GM21723 (cell line): Measurements from ENCODE around the gene GPER1.
A peak's percentile ranks its signal among the peaks of the same experiment; 100 is the strongest.
"Not testable (repeated sequence)": the region's sequence is repeated elsewhere in the genome, so short reads cannot be mapped to it uniquely, and the experiment has no call there.

ENCODE experiments used
- ATAC-seq: cut with Tn5 transposase; IDR thresholded peaks from one replicate; pipeline ENCODE4 v1.9.1; 2021; ENCODE audit warnings: mild to moderate bottlenecking, moderate library complexity; ENCODE audit not compliant: unreplicated experiment

Gene GPER1

GRCh38 chr7:1101563-1102431, 13.9 kb downstream of the GPER1 start:
- ATAC-seq: no peak

DNA sequence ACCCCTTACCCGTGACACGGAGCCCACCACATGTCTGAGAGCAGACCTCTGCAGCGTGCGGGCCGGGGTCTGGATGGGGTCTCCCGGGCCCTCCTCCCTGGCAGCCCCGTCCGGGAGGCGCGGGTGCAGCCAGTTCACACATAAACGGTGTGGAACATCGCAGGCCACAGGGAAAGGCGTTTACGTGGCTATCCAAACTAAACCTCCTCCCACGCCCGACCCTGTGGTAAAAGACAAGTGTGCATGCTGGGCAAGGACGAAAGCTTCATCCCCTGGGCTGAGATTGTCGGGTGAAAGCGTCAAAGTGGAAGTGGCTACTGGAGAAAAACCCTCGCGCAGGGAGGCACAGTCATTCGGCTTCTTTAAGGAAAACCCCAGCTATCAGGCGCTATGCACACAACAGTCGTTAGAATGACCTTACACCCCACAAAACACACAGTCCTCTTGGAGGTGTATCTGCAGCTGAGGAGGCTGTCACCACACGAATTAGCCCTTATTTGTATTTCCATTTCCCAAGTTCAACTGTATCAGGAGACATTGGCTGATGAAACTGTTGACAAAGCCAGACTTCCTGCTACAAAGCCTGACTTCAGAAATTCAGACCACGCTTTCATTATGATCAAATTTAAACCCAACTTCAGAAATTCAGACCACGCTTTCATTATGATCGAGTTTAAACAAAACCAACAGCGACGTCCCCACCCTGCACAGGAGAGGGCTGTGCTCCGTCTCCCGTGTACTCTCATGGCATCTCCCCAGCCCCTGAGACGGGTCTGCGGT, 15.3 kb downstream of the GPER1 start:
- peak; percentile 47 for ATAC-seq

- ATAC-seq: no peak
Measured at GRCh38 chr7:1103789-1104515, 16.0 kb downstream of the GPER1 start.

DNA sequence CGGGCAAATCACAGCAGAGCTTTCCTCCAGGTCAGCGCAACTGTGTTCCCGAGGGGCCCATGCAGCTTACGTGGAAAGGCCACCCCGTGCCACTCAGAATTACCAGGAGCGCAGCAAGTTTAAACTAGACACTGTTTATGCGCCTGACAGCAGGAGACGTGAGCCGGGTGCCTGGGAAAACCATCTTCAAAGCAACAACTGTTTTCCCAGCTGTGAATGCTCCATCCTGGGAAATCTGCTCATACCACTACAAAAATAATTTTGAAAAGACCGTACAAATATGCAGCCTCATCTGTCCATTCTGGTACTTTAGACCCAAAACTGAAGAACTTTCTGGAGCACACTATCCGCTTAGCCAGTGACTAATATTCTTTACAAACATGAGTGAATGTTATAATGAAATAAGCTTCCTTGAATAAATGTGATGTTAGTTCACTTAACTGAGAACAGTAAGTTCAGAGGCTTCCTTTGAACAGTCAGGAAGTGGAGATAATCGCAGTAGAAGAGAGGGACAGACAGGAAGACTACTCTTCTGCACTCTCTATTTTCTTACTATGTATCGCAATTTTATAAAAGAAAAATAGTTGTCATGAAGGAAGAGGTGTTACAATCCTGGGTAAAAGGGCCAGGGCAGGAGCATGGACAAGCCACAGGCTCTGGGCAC, 16.7 kb downstream of the GPER1 start:
- no peak for ATAC-seq

DNA sequence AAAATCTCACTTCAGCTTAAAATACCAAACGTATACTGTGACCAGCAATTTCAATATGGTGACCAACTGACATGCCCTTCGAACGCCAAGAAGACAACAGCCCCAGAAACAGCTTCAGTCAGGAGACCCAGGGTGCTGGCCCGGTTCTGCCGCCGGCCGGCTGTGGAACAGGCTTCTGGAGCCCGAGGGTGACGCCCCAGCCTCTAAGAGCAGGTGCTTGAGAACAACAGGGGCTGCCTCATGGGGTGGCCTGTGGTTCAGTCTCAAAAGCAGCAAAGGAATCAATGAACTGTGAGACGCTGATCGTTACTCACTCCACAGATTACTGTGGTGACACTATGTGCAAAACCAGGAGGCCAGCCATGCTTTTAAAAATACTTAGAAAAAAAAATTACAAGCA, 17.3 kb downstream of the GPER1 start:
- peak; percentile 47 for ATAC-seq

- ATAC-seq: no peak
Measured at GRCh38 chr7:1106063-1106792, 18.3 kb downstream of the GPER1 start.

DNA sequence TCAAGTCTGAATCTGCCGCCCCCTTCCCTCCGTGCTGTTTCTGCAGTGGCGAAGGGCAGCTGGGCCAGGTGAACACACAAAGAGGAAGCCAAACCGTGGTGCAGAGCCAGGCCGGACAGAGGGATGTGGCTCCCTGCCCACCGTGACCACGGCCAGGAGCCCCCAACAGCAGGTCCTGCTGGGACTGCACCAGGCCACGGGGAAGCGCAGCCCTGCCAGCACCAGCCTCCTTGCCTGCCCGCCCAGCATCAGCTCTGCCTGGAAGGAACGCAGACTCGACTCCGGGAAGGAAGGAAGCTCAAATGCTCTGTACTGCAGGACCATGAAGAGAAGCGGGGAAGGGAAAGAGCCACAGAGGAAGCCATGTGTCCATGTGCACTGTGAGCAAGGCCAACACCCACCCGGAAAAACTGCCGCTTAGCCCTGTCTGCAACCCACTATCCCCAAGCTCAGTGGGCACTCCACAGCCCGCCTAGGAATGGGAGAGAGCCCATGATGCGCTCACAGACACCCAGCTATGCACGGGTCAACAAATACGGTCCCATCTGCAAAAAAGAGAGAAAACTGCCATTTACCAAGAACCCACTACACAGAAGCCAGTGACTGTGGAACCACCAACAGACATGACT, 19.0 kb downstream of the GPER1 start:
- no peak for ATAC-seq

DNA sequence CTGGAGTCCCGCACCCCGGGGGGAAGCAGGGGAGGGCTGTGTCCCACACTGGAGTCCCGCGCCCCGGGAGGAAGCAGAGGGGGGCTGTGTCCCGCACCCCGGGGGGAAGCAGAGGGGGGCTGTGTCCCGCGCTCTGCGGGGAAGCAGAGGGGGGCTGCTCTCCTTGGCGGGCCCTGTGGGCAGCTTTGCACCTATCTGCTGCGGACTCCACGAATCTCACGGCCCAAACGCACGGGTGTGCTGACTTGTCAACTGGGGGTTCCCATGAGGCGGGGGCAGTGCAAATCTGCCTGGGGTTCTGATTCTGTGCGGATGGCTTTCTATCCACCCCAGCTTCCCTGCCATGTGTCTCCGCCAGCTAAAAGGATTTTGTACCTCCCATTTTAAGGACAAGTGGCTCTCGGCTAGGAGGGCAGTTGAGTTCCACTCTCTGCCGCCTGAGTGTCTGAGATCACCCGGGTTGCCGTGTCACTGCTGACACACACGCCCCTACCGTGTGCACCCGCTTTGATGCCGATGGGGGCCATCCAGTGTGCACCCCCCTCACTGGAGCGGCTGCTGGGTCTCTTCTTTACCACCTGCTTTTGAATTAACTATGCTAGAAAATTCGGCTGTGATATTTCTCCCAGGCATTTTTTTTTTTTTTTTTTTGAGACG, 20.5 kb downstream of the GPER1 start:
- no peak for ATAC-seq

DNA sequence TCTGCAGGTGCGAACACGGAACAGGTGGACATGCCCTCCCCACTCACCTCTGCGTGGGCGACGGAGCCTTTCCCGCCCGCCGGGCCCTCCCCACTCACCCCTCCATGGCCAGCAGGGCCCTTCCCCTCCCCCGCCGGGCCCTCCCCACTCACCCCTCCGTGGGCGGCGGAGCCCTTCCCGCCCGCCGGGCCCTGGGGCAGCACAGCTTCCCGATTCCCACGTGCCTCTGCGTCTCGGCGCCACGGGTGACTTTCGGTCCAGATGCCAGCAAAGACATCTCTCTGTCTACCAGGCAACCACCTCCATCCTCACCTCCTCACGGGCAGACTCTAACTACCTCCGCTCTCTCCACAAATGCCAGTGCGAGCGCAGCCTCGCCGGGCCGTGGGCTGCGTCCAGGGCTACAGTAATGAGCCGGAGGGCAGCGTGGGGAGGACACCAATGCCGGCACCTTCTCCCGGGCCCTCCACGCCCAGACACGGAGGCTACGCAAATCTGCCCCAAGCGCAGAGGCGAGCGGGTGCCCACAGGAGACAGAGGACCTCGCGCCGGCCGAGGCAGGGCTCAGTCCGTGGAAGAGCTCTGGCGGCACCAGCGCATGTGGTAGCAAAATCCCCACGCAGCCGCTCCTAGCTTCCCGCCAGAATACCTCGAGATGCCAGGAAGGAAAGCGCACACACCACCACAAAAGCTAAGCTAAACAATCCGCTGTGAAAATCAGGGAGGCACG, 21.8 kb downstream of the GPER1 start:
- no peak for ATAC-seq

DNA sequence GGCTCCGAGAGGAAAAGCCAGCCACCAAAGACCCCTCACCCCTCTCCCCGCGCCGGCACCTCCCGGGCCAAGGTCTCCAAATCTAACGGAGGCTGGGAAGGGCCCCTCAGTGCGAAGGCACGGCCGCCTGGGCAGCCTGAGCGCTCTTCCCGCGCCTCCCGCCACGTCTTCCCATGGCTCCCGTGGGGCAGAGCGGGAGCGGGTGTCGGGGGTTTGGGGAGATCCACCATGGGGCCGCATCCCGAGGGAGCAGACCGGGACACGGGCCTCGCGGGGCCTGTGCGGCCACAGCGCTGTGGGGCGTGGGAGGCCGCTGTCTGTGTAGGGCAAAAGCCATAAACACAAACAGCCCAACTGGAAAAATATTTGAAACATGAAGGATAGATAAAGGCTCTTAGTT, 22.4 kb downstream of the GPER1 start:
- no peak for ATAC-seq

- no peak for ATAC-seq
Measured at GRCh38 chr7:1111156-1111555, 23.2 kb downstream of the GPER1 start.

DNA sequence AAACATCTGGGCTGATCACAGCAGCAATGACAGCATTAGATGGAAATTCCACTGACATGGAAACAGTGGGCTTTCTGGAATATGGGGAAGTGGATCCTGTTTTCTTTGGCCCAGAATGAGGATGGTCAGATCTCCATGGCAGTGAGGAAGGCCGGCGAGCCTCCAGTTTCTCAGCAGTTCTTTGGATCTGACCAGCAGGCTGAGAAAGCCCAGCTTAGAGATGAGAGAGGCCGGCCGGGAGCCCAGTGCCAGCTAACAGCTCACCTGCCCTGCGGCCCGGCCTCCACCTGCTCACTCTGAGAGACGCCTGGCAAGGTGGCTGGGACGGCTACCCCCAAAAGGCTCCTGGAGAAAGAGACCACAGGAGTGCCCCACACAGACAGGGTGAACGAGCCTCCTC, 24.2 kb downstream of the GPER1 start:
- ATAC-seq: no peak

- ATAC-seq: no peak
Measured at GRCh38 chr7:1112625-1113547, 25.0 kb downstream of the GPER1 start.

DNA sequence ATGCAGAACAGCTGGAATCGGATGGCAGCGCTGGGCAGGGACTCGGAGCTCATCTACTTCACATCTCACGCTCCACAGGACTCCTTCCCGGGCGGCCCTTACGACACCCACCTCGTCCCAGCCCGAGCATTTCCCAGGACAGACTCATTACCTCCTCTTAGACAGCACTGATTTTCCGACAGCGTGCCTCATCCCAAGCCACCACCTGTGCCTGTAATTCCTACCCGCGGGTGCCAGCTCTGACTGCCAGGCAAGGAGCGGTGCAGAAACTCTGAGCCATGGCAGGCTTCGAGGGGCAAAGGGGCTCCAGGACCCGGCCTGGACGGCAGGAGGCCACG, 25.6 kb downstream of the GPER1 start:
- ATAC-seq: no peak

DNA sequence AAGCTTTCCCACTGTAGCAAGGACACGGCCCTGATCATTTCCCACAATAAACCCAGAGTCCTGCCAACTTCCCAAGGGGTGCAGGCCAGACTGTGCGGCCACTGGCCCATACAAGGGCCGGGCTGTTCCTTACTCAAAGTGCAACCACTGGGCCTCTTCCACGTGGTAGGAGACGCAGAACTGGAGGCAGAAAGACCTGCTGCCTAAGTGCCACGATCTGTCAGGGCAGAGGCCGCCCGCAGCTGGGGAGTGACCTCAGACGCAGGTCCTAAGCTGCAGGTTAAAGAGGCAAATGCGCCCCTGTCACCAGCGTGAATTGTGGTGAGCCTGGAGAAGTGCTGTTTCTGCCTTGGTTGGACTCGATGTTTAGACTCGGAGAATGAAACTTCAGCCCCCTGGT, 26.2 kb downstream of the GPER1 start:
- no peak for ATAC-seq

- ATAC-seq: no peak
Measured at GRCh38 chr7:1114505-1114904, 26.6 kb downstream of the GPER1 start.

DNA sequence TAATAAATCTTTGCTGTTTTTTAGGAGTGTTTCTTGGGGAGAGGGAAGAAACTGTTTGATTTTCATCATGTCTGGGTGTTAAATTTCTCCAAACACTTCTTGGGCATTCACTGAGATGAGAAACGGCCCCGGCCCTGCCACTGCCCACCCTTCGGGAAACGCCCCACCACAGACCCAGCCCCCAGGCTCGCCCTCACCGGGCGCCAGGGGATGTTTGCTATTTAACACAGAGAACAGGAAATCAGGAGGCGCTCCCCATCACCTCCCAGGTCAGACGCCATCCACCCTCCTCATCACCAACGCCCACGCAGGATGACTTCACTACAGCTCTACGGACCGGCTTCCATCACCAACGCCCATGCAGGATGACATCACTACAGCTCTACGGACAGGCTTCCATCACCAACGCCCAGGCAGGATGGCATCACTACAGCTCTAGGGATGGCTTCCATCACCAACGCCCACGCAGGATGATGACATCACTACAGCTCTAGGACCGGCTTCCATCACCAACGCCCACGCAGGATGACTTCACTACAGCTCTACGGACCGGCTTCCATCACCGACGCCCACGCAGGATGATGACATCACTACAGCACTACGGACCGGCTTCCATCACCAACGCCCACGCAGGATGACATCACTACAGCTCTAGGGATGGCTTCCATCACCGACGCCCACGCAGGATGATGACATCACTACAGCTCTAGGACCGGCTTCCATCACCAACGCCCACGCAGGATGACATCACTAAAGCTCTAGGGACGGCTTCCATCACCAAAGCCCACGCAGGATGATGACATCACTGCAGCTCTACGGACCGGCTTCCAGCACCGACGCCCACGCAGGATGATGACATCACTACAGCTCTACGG, 27.5 kb downstream of the GPER1 start:
- not testable (repeated sequence) for ATAC-seq
